B cell (primary cell): ENCODE results near the gene GPR15LG.

Experiments used
- CTCF ChIP-seq: fragments of 200-600 bp; IDR thresholded peaks from one replicate; pipeline ENCODE4 v1.8.0; 2022; ENCODE audit warnings: antibody characterized with exemption, mild to moderate bottlenecking
- EZH2 ChIP-seq: IDR thresholded peaks from 2 replicates; pipeline ENCODE4 v1.6.1; 2012; ENCODE audit warnings: borderline replicate concordance, low read depth, mild to moderate bottlenecking, moderate library complexity, low read length; ENCODE audit not compliant: insufficient read depth, poor library complexity, severe bottlenecking

DNA sequence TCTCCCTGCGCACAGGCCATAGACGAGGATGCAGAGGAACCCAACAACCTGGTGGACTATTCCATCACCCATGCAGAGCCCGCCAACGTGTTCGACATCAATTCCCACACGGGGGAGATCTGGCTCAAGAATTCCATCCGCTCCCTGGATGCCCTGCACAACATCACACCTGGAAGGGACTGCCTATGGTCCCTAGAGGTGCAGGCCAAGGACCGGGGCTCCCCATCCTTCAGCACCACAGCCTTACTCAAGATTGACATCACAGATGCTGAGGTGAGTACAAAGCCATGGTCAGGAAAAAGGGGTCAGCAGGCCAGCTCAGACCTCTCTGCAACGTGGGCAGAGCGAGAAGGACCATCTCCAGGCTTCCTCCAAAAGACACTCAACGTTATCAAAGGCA, 39.5 kb downstream of the GPR15LG start:
- TF ChIP-seq CTCF (no peak), EZH2 (no peak)
